Measurements from ENCODE around the gene TBPL1.
A peak's percentile ranks its signal among the peaks of the same experiment; 100 is the strongest.
"Not testable (repeated sequence)": the region's sequence is repeated elsewhere in the genome, so short reads cannot be mapped to it uniquely, and the experiment has no call there.

TBPL1 gene

DNA sequence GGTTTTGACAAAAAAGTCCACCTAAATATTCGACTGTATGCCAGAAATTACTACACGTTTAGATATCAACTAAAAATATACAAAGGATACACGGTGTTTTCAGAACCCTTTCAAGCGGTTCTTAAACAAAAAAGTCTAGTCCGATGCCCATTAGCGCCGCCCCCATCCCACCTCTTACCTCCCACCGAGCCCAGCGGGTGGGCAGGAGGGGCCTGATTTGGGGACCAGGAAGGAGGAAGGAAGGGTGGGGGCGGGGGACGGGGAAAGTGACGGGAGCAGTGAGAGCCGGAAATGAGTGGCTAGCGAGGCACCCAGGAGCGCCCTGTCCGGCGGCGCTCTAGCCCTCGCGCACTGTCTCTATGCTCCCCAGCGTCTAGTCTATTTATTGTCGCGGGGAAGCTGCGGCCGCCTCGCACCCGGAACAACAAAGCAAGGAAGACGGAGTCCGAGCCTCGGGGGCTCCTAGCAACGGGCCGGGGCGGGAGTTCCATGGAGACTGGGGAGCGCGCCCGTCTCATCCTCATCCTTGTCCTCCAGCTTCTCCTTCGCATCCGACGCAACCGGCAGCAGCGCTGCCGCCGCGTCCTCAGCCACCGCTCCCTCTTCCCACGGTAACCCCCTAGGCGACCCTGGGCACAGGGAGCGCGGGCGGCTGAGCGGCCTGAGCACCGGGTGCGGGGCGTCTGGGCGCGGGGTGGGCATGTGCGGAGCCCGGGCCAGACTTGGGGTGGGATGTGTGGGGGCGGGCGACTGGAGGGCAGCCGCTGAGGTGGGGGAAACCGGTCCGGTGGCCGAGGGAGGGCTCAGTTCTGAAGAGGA is at the start of gene TBPL1:
TSS of gene TBPL1 (plus strand) at position 410 of the 819 bp plus-strand sequence. CDS start 26,902 bp downstream, outside the sequence.
- DNase-seq: peak; percentile 96

DNA sequence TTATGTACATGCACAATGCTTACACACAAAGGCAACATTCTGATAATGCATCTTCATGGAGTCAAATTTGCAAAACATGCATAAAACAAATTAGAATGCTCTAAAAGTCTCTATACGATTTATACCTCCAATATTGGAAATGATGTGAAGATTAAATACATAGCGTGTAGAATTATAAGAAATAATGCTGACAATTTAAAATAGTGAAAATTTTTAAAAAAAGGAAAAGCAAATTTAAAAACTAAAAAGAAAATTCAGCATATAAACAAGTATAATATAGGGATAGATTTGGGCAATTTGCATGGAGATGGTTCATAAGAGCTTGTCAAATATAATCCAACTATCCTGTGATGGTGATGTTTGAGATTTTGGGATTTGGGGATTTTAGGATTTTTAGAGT is 49.2 kb upstream of the TBPL1 start:
- no peak for DNase-seq

DNA sequence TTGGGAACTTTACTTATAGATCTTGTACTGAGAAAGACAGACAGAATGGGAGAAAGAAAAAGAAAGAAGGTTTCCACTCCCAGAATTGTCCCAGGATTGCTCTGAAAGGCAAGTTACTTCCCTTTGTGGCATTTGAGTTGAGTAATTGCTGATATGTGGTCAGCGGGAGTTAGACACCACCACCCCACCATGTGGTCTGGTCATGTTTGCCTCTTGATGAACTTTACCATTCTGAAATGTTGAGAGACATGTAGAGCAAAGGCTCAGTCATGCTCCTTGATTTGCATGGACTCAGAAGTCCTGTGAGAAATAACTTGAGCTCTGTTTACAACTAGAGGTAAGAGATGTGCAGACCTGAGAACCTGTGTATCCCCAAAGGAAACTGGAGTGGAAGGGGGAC is 47.0 kb upstream of the TBPL1 start:
- no peak for DNase-seq

DNA sequence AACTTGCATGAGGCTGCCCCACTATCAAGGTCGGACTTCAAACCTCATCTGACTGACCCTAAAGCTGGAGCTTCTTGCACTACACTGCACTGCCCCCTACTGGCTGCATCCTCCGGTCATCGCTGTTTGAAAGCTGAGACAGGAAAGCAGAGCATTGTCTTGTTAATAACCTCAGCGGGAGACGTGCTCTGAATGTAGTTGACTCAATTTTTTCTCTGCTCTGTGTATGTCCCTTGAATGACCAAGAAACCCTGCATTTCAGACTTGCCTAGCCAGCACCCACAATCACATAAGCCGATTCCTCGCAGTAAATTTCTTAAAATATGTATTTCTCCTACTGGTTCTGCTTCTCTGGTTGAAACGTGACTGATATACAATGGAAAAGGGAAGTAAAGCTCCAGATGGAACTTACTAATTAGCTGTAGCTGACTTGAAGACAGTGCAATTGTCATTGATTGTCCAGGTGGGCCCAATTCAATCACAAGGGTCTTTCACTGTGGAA is 36.3 kb upstream of the TBPL1 start:
- peak; percentile 89 for DNase-seq

DNA sequence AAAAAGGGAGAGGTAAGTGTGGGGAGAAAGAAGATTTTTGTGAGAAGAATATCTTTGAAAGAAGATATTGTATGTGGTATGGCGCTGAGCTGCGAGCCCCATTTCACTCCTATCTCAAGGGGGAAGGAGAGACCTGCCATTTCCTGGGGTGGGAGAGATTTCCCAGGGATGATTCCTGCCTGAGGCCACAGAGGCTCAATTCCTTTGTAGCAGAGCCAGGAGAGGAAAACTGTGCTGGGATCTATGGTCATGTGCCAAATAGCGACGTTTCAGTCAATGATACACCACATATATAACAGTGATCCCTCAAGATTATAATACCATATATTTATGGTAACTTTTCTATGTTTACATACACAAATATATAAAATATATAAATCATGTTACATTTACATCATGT is 35.2 kb upstream of the TBPL1 start:
- DNase-seq: no peak

DNA sequence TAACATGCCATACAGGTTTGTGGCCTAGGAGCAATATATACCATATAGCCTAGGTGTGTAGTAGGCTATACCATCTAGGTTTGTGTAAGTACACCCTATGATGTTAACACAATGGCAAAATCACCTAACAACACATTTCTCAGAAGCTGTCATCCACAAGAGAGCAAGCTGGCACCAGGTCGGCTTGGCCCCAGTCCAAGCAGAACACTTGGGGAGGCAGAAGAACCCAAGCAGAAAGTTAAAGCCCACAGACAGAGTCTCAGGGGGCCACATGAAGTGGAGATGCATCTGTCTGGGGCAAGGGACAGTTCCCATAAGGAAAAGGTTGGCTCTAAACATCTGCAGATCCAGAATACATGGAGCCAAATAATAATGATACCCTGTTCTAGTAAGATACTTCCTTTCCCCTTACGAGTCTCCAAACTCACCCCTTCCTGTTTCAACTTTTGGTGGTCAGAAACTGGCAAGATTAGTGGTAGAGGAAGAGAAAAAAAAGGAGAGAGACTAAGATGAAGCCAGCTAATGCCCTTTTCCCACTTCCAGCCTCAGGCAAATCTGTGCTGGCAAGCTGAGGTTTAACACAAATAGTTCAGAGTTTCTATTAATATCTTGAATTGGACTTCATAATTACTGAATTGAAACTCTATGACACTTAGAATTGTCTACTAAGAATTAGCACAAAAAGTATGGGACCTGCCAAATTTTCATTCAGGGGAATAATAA is 34.7 kb upstream of the TBPL1 start:
- no peak for DNase-seq

DNA sequence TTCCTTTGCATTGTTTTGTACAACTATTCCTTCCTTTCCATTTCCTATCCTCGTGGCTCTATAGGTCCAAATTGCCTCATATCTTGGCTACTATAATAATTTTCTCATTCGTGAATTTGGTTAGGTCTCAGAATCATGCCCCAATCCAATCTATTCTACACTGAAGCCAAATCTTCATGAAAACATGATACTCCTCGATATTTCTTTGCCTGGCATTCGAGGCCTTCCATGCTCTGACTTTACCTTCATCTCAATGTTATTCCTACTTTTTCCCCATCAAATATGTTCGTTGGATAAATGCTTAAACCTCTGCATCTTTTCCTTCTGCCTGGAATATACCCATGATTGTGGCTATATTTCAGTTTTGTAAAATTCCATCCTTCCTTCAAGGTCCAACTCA is 33.7 kb upstream of the TBPL1 start:
- no peak for DNase-seq

DNA sequence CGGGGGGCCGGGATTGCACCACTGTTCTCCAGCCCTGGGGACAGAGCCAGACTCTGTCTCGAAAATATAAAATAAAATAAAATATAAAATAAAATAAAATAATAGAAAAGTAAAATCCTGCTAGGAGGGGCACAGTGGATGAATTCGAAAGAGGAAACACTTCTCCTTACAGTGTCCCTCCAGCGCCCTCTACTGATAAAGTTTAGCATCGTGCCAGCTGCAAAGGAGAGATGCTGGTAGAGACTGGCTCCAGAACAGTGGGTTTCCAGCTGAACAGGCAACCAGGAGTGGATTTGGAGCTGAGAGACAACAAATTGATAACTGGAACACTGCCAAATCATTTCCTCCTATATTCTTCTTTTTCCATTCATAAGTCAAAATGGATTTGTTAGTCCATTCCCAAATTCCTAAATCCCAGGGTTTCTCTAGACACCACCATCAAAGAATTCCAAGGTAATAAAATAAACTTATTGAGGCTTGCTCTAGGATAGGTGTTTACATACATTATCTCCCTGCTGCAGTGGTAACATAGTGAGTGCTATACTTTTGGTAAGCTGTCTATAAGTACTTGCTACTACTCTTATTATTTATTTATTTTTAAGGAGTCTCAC is 31.7 kb upstream of the TBPL1 start:
- peak; percentile 80 for DNase-seq

DNA sequence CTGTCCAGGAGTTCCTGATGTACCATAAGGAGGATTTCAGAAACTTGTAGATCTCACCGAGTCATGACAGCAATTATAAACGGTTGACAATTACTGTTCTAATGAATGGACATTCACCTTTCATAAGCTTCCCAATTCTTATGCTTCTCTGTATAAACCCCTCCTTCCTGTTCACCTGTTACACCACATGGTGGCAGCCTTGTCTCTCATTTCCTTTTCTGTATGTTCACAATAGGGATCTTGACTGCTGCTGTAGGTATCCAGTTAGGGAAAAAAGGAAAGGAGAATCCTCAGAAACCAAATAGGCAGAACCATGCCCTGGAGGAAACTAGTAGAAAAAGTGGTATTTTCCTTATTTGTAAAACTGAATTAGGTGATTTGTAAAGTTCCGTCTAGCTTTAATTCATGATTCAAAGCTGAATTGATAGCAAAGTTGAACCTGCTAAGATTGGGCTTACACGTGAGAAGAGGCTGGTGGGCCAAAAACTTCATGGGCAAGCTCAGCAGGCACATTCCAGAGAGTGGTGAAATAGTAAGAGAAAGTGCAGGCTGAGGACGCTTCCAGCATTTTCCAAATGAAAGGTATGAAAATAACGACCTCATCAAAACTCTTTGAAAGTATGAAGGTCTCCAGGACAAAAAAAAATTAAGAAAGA is 29.0 kb upstream of the TBPL1 start:
- DNase-seq: peak; percentile 61

DNA sequence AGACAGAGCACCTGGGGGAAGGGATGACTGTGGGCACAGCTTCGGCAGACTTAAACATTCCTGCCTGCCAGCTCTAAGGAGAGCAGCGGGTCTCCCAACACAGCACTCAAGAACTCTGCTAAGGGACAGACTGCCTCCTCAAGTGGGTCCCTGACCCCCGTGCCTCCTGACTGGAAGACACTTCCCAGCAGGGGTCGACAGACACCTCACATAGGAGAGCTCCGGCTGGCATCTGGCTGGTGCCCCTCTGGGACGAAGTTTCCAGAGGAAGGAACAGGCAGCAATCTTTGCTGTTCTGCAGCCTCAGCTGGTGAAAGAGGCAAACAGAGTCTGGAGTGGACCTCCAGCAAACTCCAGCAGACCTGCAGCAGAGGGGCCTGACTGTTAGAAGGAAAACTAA is 21.8 kb upstream of the TBPL1 start:
- not testable (repeated sequence) for DNase-seq

DNA sequence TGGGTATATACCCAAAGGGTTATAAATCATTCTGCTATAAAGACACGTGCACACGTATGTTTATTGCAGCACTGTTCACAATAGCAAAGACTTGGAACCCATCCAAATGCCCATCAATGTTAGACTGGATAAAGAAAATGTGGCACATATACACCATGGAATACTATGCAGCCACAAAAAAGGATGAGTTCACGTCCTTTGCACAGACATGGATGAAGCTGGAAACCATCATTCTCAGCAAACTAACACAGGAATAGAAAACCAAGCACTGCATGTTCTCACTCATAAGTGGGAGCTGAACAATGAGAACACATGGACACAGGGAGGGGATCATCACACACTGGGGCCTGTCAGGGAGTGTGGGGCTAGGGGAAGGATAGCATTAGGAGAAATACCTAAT is 16.7 kb upstream of the TBPL1 start:
- DNase-seq: not testable (repeated sequence)

DNA sequence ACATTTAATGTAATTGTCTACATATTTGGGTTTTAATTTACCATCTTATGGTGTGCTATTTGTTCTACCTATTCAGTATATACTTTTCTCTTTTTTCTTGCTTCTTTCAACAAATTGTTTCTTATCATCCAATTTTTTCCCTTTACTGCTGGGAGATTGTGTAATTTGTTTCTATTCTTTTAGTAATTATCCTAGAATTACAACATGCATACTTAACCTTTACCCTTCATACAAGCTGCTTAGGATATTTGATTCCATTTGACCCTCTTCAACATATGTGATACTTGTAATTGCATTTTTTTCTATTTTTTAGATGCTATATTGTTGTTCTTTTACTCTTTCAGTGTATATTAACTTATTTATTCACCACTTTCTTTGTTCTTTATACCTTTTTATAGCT is 15.1 kb upstream of the TBPL1 start:
- no peak for DNase-seq

DNA sequence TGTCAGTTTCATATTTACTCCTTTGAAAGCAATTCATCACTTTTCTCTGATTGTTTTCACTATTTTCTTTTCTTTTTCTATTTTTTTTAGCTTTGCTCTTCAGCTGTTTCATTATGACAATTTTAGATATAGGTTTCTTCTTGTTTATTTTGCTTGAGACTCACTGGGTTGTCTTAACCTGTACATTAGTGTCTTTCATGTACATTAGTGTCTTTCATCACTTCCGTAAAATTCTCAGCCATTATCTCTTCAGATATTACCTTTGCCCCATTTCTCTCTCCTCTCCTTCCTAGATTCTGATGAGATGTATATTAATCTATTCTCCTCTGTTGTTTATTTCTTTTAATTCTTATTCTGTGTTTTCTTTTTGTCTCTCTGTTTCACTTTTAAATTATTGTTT is 14.5 kb upstream of the TBPL1 start:
- DNase-seq: no peak

DNA sequence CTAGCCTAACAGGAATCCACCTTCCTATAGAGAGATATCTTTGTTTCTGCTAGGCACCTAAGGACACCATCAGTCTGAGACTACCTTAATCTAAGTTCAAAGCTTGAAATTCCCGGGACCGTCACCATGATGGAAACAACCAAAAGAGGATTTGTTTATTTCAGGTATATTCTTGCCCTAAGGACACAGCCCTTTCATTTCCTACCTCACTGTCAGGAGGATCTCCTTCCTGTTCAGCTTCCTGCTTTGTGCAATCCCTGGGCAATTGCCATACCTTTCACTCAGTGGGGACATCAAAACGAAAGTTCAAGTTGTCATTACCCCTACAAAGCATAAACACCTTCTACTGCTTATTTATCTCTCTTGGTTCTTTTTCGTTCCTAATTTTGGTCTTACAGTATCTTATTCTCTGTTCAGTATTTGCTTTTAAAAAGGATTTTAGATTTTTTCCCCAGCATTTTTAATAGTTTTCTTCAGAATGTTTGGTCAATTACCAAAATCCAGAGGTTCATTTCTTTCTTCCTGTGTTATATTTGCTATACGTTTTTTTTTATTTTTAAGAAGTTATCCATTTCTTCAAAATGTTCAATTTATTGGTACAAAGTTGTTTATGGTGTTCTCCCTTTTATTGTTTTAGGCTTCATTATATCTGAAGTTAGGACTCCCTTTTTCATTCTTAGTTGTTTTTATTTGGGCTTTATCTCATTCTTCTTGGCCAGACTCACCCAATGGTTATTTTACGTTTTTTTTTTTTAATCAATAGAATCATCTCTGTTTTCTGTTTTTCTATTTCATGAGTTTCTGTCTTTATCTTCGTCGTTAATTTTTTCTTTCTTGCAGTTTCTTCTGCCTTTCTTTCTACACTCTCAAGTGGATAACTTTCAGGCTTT is 13.0 kb upstream of the TBPL1 start:
- DNase-seq: no peak

DNA sequence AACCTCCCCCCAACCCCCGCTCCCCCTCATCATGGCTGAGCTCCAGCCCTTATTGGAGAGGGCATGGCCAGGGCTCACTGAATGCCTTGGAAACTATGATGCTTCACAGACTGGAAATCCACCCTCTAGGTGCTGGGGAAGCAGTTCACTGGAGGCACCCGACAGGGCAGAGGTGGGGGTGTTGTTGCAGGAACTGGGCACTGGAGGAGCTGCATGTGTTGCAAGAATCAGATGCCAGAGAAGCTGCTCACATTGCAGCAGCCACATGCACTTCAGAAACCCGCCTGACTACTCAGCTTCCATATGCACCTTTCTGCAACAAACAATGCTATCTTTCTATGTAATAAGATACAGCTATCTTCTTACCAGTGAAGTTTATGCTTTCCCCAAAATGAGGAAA is 7.9 kb upstream of the TBPL1 start:
- no peak for DNase-seq

DNA sequence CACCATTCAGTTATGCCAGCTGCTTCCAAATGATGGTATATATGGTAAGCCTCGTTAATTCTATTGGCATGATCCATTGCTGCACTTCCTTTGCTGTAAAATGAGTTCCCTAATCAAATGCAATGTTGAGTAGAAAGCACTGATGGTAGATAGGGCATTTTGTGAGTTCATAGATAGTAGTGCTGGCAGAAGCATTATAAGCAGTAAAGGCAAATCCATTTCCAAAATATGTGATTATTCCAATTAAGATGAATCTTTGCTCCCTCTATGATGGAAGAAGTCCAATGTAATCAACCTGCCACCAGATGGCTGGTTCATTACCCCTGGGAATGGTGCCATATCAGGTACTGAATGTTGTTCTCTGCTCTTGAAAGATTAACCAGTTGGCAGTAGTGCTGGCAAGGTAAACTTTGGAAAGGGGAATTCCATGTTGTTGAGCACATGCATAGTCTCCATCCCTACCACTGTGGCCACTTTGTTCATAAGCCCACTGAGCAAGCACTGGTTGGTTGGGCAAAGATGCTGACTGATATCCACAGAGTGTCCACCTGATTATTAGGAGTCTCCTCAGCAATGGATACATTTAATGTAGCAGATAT is 5.6 kb upstream of the TBPL1 start:
- no peak for DNase-seq

DNA sequence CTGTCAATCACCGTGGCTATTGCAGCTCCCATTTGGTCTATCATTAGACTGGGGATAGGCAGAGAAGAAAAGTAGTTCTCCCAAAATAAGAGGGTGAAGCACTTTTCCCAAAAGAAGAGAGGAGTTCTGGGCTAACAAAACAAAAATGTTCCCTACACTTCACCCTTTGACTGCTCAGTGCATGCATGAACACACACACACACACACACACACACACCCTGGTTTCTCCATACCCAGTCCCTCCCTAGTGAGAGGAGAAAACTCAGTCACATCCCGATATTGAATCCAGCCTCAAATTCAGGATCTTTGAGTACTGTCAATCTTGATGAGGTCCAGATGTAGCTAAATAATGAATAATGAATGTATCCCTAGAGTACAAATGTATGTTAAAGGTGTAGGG is 4.6 kb upstream of the TBPL1 start:
- no peak for DNase-seq

DNA sequence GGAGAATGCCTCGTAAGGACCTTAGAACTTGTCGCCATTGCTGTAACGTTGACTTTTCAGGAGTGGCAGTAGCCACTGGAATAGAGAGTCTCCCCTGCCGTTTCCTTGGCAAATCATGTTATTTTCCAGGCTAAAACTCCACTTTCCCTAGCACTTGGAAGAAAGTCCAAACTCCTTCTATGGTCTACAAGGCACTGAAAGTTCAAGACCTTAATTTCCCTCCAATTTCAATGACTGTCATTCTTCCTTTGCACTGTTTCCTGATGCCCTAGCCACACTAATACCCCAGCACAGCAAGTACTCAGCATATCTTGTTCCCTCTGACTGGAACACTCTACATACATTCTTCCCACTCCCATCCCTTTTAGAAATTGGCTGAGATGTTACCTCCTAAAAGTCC is 1.8 kb upstream of the TBPL1 start:
- DNase-seq: no peak

DNA sequence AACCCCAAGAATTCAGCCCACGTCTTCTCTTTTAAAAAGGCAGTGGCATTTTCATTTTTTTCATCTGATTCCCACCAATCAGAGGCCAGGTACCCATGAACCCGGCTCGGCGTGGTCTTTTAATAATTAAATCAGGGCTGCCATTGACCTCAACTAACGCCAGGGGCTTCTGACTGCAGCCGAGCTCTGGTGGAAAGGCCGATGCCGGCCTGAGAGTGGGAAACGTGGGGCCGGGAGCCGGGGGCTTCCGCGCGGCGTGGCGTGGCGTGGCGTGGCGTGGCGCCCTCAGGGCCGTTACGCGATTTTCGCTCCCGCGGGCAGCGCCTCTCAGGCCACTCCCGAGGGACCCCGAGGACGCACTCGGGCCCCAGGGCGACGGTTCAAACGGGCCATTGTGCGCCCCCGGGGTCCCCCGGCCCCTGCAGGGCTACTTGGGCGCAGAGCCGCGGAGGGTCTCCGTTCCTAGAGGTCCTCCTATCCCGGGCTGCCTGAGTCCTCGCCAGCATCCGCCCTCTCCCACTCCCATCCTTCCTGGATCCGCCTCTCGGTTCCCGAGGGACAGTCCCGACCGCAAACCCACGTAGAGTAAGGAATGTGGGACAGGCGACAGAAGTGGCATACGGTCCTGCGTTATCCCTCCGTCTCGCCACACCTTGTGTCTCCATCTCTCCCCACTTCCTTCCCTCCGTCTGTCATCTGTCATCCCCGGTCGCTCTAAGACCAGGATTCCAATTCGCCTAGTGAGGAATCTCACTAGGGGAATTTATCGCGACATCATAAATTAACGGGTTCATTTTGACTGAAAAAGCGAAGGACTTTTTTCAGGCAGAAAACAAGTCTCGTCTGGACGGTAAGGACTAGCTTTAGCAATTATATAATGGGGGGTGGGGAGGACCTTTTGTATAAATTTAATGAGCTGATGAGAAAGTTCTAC is 876 bp upstream of the TBPL1 start:
- DNase-seq: peak; percentile 59

DNA sequence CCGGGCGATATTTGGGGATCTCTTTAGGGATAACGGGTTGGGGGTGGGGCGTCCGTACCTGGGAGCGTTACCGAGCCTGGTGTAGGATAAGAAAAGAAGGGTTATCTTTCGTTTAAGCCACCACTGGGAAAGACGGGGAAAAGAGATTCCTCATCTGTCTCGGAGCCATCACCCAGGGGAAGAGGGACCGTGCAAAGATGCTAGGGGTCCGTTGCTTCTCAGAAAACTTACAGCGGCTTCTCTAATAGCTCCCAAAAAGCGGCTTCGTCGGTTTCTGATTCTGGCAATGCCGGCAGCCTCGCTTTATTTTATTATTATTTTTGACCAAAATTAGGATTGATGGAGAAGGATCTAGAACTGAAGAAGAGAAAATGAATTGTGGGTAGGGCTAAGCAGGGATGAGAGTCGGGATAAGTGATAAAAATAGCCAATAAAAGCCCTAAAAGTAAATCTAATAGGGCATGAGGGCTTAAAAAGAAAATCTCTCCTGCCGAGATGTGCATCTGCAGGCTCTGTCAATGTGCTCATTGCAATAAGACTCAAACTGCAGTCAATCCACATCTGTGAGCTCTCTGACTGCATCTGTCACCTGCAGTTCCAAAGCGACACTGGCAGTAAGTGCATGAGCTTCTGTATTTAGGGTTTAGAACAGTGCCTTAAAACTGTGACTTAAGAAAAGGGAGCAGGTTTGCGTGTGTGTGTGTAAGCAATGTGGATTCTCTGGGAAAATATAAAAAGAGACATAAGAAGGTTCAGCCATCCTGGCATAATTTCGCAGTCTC is 801 bp downstream of the TBPL1 start:
- peak; percentile 5 for DNase-seq

Data from stimulated activated CD4-positive, alpha-beta T cell treated with anti-CD3 and anti-CD28 coated beads, Interleukin-15, amount 100 ng/mL, for 24 hours (primary cell).